Measurements from ENCODE around the gene LRRC2.
"Not testable (repeated sequence)": the region's sequence is repeated elsewhere in the genome, so short reads cannot be mapped to it uniquely, and the experiment has no call there.

DNA sequence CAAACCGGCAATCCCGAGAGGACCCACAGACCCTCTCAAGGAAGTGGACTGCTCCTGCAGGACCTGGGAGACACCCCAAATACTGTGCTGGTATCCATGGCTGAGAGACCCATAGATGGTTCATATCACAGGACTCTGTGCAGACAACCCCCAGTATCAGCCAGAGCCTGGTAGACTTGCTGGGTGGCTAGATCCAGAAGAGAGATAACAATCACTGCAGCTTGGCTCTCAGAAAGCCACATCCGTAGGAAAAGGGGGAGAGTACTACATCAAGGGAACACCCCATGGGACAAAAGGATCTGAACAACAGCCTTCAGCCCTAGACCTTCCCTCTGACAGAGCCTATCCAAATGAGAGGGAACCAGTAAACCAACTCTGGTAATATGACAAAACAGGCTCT lies 21.2 kb upstream of the LRRC2 start:
- TF ChIP-seq CTCF, POLR2A (IDR thresholded peaks at IDR 0.05): not testable (repeated sequence)

Measured in adrenal gland (tissue), 5 donors.